Right renal pelvis (tissue), 4 donors: ENCODE results near the gene ELL2. TPM values are rescaled to one million over a fixed set of nuclear protein-coding genes. Genes with fewer than 3 reads are reported as not detected.
"Not testable (repeated sequence)": the region's sequence is repeated elsewhere in the genome, so short reads cannot be mapped to it uniquely, and the experiment has no call there.

Source experiments
- DNase-seq, 4 donors: peaks; one replicate each; pipeline ENCODE4 v3.0.0-alpha.2; 2013; ENCODE audit warnings: low read depth in 4 of 4, low spot score in 3 of 4, missing footprints in 1 of 4
- polyA plus RNA-seq, 4 donors: library from polyadenylated mRNA; unstranded; fragments of 120-200 nt; gene quantifications; one replicate each; pipeline ENCODE4 v1.2.1, GENCODE V29; 2013; ENCODE audit not compliant: insufficient read length in 4 of 4

The ELL2 gene
- polyA plus RNA-seq, 4 donors, result 10.1 to 13.1 (median 12.8) TPM

DNA sequence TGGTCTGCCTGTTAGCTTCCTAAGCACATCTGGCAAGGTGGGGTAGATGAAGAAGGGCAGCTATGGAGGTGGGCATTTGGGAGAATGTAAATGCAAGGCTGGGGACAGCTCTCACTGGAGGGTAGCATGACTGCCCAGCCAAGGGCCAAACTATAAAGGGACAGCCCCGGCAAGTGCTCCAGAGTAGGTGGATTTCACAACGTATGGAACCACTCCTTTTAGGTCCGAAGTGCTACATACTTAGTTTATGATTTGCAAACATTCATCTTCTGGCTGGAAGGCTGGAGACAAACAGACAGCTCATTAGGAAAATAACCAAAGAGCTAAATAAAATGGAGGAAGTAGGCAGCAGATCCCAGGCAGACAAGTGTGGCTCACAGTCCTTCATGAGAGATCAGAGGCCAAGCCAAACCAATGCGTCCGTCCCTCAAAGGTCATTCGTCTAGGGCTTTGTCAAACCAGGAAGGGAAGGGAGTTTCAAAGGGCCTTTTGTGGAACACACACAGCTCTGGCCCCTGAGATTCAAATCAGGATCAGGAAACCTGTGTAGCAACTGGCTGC is 96.6 kb downstream of the ELL2 start:
- no peak for DNase-seq

DNA sequence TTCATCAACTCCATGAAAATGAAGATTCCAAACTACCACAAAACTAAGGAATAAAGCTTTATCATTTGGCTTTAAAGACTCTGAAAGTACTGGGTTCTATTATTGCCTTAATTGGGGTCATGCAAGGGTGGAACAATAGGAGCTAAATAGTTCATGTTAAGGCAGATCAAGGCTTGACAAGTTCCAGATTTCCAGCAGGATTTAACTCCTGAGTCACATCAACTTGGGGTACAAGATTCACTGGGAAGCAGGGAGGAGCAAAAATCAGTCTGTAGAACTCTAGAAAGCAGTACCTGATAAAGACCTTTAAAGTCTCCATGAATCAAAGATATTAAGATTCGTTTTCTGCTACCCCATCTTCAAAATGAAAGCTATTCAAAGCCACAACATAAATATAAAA is 97.2 kb downstream of the ELL2 start:
- no peak for DNase-seq

DNA sequence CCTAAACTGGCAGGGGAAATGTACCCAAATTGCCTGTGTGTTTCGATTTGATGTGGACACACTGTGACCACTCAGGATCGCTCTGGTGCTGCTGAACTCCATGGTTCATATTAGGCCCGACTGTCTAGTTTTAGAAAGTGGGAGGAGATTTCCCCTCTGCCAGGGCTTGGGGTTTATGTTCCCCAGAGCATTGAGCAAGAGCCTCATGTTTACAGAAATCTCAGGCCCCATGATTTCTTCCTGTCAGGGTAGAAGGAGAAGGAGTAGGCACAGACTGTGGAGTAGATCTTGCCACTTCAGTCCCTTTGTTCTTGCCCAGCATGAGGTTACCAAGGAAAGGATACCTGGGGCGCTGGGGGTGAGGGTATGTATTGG is 98.3 kb downstream of the ELL2 start:
- no peak for DNase-seq

DNA sequence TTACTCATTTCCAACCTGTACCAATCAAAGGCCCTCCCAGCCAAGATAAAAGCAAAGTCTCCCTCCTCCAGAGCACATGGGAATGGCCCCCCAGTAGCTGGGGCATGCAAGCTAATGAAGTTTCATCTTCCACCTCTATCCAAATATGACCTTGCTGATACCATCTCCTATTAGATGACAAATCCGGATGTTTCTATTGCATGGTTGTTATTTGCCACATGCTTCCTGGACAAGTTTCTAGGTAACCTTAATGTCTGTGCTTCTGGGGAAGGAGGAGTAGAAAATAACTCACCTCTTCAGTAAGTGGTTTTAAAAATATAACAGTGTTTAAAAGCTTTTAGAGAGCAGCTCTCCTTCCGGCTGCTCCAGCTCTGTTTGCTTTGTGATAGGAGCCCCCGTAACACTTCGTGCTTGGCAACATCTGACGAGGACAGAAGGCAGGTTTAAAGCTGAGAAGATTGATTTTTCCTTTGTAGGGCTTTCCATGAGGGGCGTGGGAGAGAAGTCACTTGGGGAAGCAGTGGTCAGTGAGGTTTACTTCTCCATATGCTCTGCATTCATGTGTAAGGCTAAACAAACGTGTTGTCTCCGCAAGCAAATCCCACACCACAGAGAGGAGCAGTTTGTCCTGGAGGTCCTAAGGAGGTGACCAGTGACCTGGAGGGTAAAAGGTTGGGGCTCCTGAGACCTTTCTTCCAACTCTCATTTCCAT is 98.8 kb downstream of the ELL2 start:
- peak in 1 of 4 donors; percentile 28 for DNase-seq

DNA sequence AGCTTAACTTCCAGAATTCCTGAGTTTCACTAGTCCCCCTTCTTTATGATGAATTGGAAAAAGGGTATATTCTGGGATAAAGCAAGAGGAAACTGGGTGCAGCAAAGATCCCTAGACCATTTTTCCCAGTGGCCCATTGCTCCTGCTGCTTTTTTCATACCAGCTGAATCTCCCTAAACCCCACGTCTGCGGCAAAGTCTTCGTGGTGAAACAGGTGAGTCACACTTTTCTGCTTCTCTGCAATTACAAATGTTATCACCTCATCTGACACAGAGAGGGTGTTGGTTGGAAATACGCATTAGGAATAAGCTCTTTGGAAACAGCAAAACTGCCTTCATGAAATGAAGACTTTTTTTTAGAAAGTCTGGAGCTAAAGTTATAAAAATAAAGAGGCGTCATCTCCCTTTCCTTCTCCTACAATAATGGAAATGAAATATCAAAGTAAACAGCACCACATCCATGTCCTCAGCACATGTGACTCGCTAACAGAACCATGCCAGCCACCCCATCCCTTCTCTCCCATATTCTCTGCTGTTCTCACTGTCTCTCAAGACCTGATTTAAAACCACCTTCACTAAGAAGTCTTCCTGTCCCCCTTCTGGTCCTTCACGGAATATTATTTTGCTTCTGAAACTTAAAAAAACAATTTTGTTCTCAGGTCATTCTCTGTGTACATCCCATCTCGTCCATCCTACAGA is 99.6 kb downstream of the ELL2 start:
- no peak for DNase-seq

DNA sequence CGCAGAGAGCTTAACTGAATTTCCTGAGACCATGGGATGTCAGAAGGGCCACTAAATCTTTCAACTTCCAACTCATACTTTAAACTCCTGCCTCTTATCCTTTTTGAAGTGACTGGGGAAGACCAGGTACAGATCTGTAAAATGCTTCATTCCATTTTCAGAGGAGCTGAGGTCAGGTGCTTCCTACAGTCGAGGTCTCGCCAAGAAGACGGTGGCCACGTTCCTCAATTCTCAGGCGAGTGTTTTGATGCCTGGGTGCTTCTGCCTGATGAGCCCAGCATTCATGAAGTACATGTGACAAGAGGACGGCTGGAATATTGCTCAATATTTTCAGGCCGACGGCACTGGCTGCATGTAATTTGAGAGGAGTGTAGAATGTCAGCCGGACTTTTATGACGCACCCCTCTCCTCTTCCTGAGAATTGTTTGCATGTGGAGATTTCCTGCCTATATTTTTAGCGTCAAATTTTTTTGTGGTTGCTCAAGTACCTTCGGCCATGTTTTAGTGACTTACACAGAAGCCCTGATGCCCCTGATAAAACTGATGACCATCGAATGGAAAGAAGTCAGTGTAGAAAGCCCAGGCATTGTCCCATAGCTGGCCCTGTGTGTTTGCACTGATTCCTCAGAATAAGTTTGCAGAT is 100.3 kb downstream of the ELL2 start:
- DNase-seq, result no peak

DNA sequence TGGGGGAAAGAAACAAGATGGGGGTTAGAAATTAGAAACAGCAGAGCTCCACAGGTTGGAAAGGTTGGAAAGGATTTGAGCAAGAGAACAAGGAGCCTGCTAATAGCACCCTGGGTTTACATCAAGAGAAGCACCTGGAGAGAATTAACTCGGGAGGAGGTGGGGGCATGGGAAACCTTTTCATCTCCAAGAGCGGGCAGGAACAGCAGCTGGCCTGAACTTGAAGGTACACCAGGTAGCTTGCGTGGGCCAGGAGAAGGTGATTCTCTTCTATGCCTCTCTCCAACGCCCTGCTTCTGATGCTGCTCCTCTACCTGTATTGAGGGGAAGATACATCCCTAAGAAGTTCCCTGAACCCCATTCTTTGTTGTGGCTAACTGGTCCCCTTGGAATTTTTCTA is 102.0 kb downstream of the ELL2 start:
- DNase-seq, result no peak

DNA sequence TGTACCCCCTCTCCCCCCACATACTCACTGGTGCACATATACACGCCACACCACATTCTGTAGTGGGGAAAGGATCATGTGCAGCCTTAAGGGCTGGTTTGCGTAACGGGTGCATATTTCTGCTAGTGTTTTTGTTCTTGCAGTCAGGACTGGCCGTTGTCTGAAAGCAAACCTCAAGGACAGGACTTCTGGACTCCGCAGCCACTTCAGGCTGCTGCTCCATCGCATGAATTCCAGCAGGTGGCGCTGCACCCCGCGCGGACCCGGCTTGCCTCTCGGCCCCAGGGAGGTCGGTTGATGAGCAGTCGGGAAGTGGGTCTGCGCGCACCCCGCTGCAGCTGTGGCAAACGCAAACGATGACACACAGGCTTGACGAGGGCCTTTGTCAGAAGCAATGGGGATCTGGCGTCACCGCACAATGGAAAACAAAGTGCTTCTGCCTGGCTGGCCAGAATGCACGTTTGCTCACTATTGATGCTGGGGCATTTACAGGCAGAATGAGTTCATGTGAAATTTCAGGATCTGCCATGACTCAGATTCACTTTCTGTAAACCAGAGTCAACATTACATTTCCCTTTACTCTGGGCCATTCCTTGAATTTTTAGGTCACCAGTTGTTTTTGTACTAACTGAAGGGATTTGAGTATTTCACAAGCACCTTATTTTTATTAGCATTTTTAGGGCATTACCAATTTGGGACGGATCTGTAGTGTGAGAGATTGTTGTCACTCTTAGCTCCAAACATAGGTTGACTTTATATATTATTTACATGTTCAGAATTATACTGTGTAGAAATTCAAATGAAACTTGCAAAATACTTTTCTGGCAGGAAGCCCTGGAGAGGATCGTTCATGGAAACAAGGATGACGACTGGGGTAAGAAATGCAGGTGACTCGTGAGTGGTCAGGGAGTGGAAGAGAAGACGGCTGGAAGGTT is 102.7 kb downstream of the ELL2 start:
- peak; percentile 58 to 80 (median 65) for DNase-seq

DNA sequence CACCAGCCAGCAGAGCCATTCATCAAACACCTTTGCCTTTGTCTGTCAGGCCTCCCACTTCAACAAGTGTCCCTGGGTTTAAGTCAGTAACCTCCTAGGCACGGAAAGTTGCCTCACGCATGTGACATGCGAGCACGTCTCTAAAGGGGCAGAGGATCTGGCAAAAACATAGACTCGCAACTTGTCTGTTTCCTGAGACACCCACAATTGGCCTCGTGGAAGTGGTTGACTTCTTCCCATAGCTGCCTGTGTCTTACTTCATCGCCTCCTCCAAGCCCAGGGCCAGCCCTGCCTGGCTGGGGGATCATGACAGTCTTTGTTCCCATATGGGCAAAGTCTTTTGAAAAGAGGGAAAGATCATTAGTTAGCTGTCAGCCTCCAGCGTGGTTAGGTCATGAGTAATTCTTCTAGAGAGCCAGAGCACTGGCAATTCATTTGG is 103.6 kb downstream of the ELL2 start:
- DNase-seq, result no peak

DNA sequence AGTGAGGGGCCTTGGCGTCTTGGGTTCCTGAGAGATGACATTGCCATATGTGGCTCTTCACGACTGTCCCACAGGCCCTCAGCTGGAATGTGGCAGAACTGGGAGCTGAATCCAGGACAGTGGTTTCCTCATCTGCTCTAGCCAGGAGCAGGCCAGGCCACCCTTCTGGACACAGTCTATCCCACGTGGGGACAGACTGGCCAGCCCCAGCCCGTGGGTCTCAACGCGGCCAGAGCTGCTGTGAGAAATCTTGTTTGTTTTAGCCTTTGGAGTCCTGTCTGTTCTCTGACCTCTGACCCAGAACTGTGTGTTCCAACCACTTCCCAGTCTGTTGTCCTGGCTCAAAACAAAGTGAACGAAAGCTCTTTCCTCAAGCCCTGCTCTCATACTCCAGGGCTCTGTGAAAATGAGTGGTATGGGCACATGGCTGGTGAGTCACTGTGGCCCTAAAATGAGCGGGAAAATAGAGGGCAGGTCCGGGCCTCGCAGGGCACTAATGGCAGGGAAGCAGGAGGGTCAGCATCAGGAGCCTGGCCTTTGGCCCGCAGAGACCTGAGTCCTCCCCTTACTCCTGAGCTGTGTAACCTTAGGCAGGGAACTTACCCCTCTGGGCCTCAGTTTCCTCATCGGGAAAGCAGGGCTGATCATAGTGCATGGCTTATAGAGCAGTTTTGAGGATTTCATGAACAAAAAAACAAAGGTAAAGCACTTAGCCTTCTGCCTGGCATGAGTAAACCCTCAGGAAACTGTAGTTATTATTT is 104.3 kb downstream of the ELL2 start:
- DNase-seq, result no peak

DNA sequence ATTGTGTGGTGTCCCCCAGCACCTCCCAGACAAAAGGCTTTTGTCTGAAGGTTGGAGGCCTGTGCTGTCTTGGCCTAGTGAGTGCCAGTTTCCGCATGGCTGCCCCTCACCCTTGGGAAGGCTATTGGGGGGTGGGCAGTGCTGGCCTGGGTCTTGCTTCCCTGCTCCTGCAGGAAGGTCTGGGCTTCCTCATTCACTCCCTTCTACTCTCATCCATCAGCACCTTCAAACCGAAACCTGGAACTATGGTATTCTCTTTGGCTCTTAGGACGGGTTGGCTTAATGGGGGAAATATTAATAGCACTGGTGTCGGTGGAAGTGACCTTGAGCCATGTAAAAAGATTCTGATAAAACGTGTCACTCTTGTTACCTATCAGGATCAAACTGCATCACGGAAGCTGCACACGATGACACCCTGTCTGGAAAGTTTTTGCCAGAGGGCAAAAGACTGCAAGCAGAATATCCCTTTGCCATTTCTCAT is 105.1 kb downstream of the ELL2 start:
- DNase-seq, result no peak

DNA sequence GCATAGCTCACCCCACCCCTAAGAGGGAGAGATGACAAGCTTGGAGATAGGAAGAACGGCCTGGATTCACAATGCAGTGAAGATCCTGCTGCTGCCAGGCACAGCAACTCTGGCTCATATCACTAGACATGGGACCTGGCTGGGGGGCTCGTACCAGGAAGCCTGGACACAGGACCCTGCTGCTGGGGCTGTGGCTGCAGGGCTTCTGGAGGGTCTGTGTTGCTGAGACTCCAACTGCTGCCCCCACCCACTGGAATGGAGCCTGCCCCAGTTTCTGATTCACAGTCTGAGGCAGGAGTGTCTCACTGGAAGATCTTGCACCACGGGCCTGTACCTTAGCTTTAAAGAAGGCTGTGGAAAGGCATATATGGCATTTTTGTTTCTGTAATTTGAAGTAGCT is 108.2 kb downstream of the ELL2 start:
- no peak for DNase-seq

DNA sequence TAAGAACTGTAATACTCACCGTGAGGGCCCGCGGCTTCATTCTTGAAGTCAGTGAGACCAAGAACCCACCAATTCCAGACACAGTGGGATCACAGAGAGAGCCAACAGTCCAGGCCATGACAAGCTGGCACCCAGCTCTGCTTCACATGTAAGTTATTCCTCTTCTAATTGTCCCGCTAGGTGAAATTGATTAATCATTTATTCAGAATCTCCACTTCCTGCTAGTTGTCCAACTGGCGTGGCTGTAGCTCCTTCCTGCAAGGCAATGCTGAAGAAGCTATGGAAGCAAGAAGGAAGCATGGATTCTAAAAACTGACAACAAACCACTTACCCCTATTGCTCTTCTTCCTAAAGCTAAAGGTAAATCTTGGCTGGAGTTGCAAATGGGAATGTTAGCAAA is 109.1 kb downstream of the ELL2 start:
- DNase-seq, result no peak

DNA sequence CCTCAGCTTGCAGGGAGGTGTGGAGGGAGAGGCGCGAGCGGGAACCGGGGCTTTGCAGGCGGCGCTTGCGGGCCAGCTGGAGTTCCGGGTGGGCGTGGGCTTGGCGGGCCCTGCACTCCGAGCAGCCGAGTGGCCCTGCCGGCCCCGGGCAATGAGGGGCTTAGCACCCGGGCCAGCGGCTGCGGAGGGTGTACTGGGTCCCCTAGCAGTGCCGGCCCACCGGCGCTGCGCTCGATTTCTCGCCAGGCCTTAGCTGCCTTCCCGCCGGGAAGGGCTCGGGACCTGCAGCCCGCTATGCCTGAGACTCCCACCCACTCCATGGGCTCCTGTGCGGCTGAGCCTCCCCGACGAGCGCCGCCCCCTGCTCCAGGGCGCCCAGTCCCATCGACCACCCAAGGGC is 110.5 kb downstream of the ELL2 start:
- DNase-seq, result not testable (repeated sequence)

DNA sequence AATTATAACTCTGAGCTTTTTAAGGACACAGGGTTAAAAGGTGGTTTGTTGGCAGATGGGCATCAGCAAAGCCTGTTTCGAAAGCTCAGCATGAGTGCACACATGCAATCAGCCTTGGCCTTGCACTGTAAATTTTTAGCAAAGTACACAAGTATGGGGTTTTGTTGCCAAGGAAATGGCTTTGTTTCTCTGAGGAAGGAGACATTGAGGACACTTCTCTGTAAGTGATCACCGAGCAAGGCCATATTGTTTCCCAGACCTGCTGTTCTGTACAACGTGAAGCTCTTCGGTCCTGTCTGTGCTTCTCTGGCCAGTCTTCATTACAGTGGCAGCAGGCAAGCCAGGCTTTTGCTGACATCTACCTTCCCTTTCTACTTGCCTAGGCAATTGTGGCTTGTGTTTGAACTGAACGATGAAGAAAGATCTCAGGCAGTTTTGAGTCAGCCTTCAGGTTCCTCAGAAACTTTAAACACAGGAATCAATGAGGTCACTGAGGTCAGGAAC is 111.2 kb downstream of the ELL2 start:
- DNase-seq, result no peak

DNA sequence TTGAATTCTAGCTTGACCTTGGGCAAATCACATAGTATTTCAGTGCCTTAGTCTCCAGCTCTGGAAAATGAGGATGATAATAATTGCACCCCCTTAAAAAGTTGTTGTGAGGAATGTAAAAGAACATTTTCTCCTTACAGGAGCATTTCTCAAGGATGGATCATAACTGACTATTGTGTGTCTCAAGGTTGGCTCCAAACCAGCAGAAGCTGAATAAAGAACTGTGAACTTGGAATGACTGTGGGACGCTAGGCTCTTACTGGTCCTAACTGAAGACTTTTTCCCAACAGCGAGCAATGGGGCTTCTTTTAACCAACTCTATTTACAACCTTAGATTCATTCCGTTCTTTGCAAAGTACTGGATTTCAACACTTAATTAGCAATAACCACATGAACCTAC is 113.0 kb downstream of the ELL2 start:
- no peak for DNase-seq

DNA sequence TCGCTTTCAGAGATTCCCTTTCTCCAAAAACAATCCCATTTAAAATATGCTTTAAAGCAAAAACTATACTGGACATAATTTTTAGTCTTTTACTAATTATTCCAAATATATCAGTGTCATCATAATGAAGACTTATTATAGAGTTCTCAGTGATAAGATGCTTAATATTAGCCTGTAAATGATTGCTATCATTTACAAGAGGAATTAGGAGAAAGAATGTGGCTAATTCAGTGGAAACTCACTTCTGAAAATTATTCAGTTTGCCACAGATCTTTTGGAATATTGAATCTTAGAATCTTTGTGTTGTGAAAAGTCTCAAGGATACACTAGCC is 114.4 kb downstream of the ELL2 start:
- no peak for DNase-seq

DNA sequence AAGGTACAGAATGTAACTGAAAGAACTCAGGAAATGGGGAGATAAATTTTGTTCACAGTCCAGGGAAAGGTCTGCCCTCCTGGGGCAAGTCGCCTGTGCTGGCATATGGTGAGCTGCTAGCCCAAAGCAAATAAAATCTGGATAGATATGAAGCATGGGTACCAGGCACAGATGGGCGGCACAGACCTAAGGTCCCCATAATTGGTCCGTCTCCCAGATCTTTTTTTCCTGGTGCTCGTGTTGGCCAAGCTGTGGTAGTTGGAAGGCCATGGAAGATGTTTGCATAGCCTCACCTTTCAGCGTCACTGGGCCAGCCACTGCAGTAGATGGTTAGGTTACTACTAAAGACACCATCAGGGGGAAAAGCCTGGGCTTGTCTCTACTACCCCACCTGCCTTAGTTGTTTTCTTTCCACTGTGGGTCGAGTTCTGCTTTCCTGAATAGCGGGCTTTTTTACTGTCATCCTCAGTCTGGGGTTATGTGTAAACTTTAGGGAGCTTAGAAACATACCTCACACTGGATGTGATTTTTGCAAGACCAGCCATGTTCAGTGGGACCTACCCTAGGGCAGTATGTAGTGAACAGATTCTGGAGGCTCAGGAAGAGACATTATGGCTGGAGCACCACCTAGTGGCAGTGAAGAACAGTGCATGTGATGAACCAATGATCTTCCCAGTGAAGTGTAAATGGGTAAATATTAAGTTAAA is 114.9 kb downstream of the ELL2 start:
- DNase-seq, result peak in 1 of 4 donors; percentile 58

DNA sequence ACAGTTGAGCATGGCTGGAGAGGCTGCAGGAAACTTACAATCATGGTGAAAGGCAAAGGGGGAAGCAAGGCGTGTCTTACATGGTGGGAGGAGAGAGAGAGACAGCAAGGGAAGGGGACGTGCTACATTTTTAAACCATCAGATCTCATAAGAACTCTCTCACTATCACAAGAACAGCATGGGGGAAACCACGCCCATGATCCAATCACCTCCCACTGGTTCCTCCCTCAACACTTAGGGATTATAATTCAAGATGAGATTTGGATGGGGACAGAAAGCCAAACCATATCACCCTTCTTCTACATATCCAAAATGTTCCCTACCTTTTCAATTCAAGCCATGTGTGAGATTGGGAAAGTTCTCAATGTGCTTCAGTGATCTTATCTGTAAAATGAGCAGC is 116.3 kb downstream of the ELL2 start:
- no peak for DNase-seq
